ENCODE data around the gene CCDC32.

GRCh38 chr15:40600956-40601355, 36.1 kb upstream of the CCDC32 start:
- TF ChIP-seq CTCF (IDR thresholded peaks at IDR 0.05) (no peak), POLR2A (IDR thresholded peaks at IDR 0.05) (no peak)

Data from sigmoid colon (tissue), 3 donors.